MCF 10A (cell line): ENCODE data around the gene BTN3A1. TPM values are rescaled to one million over a fixed set of nuclear protein-coding genes. Genes with fewer than 3 reads are reported as not detected.

Source experiments
- BruUV-seq: library from RNA; stranded (reverse); fragments of 400-500 nt; replicated peaks from 2 replicates; lab custom pipeline; 2021; lab: Mats Ljungman, UMichigan
- CTCF ChIA-PET: fragments of 300-600 bp; sonication (Branson Sonifier 250); formaldehyde crosslinking; extraction: SDS; loops from one replicate; lab custom pipeline; 2021; ENCODE audit warnings: antibody characterized with exemption, inconsistent platforms; lab: Yijun Ruan, JAX
- POLR2A ChIA-PET: fragments of 300-600, 350-650 bp; sonication (Branson Sonifier 250); formaldehyde crosslinking; extraction: SDS; loops from one replicate; lab custom pipeline; 2020; ENCODE audit warnings: antibody characterized with exemption, inconsistent platforms; lab: Yijun Ruan, JAX
- DNase-seq: peaks from one replicate; pipeline ENCODE4 v3.0.0-alpha.2; 2018; ENCODE audit not compliant: unreplicated experiment
- H3K27ac Mint-ChIP-seq: one replicate; pipeline ENCODE4 v1.8.0; 2022; ENCODE audit warnings: mild to moderate bottlenecking, low read depth, mixed read lengths; ENCODE audit not compliant: unreplicated experiment
- H3K27me3 Mint-ChIP-seq: one replicate; pipeline ENCODE4 v1.8.0; 2022; ENCODE audit warnings: mixed read lengths; ENCODE audit not compliant: insufficient read depth, unreplicated experiment
- H3K36me3 Mint-ChIP-seq: one replicate; pipeline ENCODE4 v1.8.0; 2022; ENCODE audit warnings: mild to moderate bottlenecking, moderate library complexity, mixed read lengths; ENCODE audit not compliant: insufficient read depth, unreplicated experiment
- H3K4me1 Mint-ChIP-seq: one replicate; pipeline ENCODE4 v1.8.0; 2022; ENCODE audit warnings: mixed read lengths; ENCODE audit not compliant: insufficient read depth, unreplicated experiment
- H3K4me3 Mint-ChIP-seq: one replicate; pipeline ENCODE4 v1.8.0; 2022; ENCODE audit warnings: mild to moderate bottlenecking, moderate library complexity, mixed read lengths; ENCODE audit not compliant: unreplicated experiment
- H3K9me3 Mint-ChIP-seq: one replicate; pipeline ENCODE4 v1.8.0; 2022; ENCODE audit warnings: mixed read lengths; ENCODE audit not compliant: unreplicated experiment
- CTCF ChIP-seq: fragments of 200-600 bp; IDR thresholded peaks from one replicate; pipeline ENCODE4 v1.8.0; 2022; ENCODE audit warnings: antibody characterized with exemption, mild to moderate bottlenecking; ENCODE audit not compliant: unreplicated experiment
- intact Hi-C: fragments of 100-400 bp; cut with micrococcal nuclease; formaldehyde crosslinking; loops from 2 replicates; pipeline ENCODE4 v1.14.1; 2022
- total RNA-seq: library from RNA; stranded (reverse); gene quantifications from 2 replicates; pipeline ENCODE4 v1.2.3, GENCODE V29; 2022

Gene BTN3A1
- total RNA-seq, 1 experiment from 2014 or later = 8.0 TPM

DNA sequence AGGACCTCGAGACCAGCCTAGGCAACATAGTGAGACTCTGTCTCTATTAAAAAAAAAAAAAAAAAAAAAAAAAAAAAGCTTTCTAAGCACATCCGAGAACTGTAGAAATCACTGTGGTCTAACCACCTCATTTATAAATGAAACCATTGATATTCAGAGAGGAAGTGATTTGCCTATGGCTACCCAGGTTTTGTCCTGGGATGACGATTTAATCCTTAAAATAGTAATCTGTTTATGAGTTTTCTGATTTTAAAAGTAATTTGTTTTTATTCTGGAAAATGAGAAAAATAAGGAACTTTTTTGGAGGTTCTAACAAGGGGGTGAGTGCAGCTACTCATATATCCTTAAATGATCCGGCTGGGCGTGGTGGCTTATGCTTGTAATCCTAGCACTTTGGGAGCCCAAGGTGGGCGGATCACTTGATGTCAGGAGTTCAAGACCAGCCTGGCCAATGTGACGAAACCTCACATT, 43.5 kb upstream of the BTN3A1 start:
- no peak overlapping the region for H3K4me3 Mint-ChIP-seq
- CTCF ChIA-PET = no interaction called here
- intact Hi-C loops = no loop called here
- POLR2A ChIA-PET = no interaction called here
- TF ChIP-seq CTCF = no peak
- H3K9me3 Mint-ChIP-seq = no peaks in the 10 kb centered on the region
- H3K27me3 Mint-ChIP-seq = no peaks in the 10 kb centered on the region
- H3K4me1 Mint-ChIP-seq = peaks cover 5% of the 10 kb centered on the region
- no TSS peak for BruUV-seq
- DNase-seq = no peak
- no peaks in the 10 kb centered on the region for H3K36me3 Mint-ChIP-seq
- H3K27ac Mint-ChIP-seq = no peak overlapping the region

GRCh38 chr6:26359765-26360164, 42.3 kb upstream of the BTN3A1 start:
- no peaks in the 10 kb centered on the region for H3K36me3 Mint-ChIP-seq
- BruUV-seq = no TSS peak
- DNase-seq = no peak
- intact Hi-C loops = no loop called here
- H3K27ac Mint-ChIP-seq = no peak overlapping the region
- ChIA-PET CTCF (no interaction called here), POLR2A (no interaction called here)
- H3K4me1 Mint-ChIP-seq = peaks cover 5% of the 10 kb centered on the region
- no peak overlapping the region for H3K4me3 Mint-ChIP-seq
- H3K9me3 Mint-ChIP-seq = no peaks in the 10 kb centered on the region
- H3K27me3 Mint-ChIP-seq = no peaks in the 10 kb centered on the region
- no peak for TF ChIP-seq CTCF

DNA sequence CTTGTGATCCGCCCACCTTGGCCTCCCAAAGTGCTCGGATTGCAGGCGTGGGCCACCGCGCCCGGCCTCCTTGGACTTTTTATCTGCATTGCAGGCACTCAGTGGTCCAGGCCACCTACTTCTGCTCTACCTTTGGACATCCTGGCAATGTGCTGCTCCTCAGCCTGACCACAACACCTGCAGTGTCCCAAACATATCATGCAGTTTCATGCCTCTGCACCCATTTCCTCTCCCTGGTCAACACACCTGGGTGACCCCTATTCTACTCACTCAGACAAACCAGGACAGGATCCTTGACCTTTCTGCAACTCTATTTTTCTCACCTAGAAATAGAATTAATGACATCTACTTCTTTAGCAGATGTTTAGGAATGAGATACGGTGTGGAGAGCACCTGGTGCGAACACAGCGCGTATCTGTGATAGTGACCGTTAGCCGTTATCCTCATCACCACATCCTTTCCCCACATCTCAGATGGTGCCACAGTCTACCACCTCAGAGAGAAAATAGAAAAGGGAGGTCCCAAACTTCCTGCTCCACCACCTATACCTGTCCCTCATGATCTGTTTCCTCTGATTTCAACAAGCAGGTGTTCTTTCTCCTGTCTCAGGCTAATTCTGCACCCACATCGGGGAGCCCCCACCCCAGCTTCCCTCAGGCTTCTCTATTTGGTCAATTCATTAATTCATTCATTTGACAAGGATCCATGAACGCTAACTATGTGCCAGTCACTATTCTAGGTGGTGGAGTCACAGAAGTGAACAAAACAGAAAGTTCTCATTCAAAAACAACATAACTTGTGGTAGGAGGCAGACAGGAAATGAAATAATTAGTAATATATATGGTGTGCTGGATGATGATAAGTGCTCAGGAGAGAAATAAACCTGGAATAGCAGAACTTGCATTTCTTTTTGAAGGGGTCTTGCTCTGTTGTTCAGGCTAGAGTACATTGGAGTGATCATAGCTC, 41.3 kb upstream of the BTN3A1 start:
- H3K4me3 Mint-ChIP-seq = no peak overlapping the region
- no peaks in the 10 kb centered on the region for H3K27me3 Mint-ChIP-seq
- ChIA-PET CTCF (interaction anchor here (0.7 kb wide), 1 partner anchor 19 kb away, joined by 4 read pairs; no protein-coding TSS in a partner anchor), POLR2A (no interaction called here)
- H3K4me1 Mint-ChIP-seq = peaks cover 5% of the 10 kb centered on the region
- H3K36me3 Mint-ChIP-seq = no peaks in the 10 kb centered on the region
- H3K9me3 Mint-ChIP-seq = no peaks in the 10 kb centered on the region
- no TSS peak for BruUV-seq
- TF ChIP-seq CTCF = no peak
- intact Hi-C loops = no loop called here
- no peak overlapping the region for H3K27ac Mint-ChIP-seq
- DNase-seq = no peak

GRCh38 chr6:26361544-26361943, 40.5 kb upstream of the BTN3A1 start:
- DNase-seq = no peak
- Mint-ChIP-seq H3K4me1 (peaks cover 5% of the 10 kb centered on the region), H3K9me3 (no peaks in the 10 kb centered on the region), H3K4me3 (no peak overlapping the region), H3K27ac (no peak overlapping the region), H3K27me3 (no peaks in the 10 kb centered on the region), H3K36me3 (no peaks in the 10 kb centered on the region)
- TF ChIP-seq CTCF = no peak
- intact Hi-C loops = no loop called here
- ChIA-PET POLR2A (no interaction called here), CTCF (interaction anchor here (0.6 to 0.7 kb wide), 2 partner anchors 20 kb away, joined by 3 to 4 read pairs; no protein-coding TSS in a partner anchor)
- BruUV-seq = no TSS peak
